ENCODE results near the gene SVIL.
"Not testable (repeated sequence)": the region's sequence is repeated elsewhere in the genome, so short reads cannot be mapped to it uniquely, and the experiment has no call there.

SVIL gene

DNA sequence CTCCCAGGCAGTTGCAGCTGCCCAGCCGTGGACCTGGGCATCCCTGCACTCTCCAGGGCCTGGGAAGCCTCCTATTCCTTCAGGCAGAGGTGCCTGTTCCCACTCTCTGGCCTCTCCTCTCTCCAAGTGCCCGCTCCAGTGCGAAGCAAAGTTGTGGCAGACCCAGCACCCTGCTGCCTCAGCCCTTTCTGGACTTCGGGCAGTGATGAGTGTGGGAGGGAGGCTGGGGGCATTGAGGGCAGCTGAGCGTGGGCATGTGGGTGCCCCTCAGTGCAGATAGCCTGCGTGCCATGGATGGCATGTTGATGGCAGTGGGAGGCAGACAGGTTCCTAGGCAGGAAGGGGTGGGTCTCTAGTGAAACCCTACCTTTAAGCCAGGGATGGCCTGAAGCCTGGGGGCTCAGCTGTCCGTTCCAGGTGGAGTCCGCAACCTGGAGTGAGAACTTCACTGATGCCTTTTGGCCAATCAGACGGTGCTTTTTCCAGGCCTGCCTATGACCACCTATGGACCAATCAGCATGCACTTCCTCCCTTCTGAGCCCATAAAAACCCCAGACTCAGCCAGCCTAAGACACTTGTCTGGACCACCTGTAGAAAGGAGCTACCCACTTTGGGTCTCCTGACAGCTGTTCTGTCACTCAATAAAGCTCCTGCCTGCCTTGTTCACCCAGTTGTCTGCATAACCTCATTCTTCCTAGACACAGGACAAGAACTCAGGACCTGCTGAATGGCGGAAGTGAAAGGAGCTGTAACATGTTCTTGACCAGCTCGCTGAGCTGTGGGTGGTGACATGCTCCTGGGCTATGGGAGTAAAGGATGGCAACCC lies 26.1 kb downstream of the SVIL start:
- FAIRE-seq (no peak), DNase-seq (ENCODE audit: extremely low spot score, insufficient read length, low read depth) (no peak)

DNA sequence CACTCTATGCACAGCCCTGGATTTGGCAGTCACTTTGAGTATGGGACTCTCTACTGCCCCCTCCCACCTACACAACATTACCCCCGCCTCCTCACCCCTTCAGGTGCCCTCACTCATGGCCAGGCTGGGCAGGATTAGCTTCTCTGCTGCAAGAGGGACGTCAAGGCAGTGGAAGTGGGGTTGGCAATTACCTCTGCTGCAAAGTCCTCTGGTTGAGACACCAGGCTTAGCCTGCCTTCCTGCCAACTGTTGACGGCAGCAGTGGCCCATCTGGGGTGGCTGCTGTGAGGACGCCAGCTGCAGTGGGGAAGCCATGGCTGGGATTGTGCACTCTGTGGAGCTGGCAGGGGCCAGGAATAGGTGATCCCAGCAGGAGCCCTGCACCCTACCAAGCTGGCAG lies 26.7 kb downstream of the SVIL start:
- DNase-seq (ENCODE audit: extremely low spot score, insufficient read length, low read depth) (no peak), FAIRE-seq (no peak)

DNA sequence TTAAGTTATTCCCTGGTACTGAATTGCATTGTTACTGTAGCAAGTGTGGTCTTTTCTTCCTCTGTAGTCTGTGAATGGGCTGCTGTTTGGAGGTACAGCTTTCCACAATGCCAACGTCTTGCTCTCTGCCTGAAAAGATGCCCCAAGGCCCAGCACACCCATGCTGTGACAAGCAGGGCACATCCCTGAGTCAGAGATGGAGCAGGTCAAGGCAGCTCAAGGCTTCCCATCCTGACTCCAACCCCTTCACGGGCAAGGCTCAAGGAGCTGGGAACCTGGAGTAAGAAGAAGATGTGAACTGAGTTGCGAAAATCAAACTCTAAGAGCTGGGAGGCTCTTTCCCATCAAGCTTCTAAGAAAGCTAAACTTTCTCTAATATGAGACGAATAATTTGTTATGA lies 27.2 kb downstream of the SVIL start:
- DNase-seq (ENCODE audit: extremely low spot score, insufficient read length, low read depth): no peak

DNA sequence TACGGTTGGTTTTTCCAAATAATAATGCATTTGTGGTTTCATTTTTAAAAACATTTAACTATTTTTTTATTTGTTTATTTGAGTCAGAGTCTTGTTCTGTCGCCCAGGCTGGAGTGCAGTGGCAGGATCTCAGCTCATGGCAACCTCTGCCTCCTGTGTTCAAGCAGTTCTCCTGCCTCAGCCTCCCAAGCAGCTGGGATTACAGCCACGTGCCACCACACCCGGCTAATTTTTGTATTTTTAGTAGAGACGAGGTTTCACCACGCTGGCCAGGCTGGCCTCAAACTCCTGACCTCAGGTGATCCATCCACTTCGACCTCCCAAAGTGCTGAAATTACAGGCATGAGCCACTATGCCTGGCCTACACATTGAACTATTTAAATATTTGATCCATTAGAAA lies 28.1 kb downstream of the SVIL start:
- not testable (repeated sequence) for FAIRE-seq; DNase-seq (ENCODE audit: extremely low spot score, insufficient read length, low read depth)

More for the DNA sequence above, 27.2 kb downstream of the SVIL start:
- no peak for FAIRE-seq

DNA sequence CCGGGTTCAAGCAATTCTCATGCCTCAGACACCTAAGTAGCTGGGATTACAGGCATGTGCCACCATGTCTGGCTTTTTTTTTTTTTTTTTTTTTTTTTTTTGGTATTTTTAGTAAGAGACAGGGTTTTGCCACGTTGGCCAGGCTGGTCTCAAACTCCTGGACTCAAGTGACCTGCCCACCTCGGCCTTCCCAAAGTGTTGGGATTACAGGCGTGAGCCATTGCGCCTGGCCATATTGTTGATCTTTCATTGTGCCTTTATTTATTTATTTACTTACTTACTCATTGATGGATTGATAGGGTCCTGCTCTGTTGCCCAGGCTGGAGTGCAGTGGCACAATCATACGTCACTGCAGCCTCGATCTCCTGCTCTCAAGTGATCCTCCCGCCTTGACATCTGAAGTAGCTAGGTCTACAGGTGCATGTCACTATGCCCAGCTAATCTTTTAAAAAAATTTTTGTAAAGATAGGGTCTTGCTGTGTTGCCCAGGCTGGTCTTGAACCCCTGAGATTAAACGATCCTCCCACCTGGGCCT lies 30.4 kb downstream of the SVIL start:
- DNase-seq (ENCODE audit: extremely low spot score, insufficient read length, low read depth): no peak
- no peak for FAIRE-seq

DNA sequence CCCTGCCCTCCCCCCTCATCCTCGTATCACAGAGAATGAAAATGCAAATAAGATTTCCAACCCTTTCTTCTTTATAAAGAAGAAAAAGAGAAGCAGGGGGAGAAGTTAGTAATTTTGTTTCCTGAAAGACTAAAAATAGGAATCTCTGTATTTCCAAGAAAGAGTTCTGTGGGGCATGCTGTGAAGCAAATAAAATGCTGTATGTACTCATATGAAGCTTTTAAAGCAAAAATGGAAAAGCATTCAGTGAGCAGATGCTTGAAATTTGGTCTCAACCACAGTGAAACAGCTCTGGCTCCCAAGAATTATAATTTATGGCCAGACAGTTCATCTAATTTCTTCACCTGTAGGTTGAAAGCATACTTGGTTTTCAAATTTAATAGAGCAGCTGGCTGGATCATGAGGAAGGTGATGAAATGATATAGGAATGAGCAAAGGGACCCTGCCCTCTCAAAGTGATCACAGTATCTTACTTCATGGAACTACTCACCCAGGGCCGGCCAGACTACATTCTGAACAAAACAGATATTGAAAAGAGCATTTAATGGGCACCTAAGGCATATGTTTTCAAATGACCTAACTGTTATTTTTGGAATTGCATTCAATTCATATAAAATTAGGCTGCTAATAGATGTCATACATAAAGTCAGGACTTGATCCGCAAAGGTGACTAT lies 31.4 kb downstream of the SVIL start:
- DNase-seq (ENCODE audit: extremely low spot score, insufficient read length, low read depth): no peak
- no peak for FAIRE-seq

DNA sequence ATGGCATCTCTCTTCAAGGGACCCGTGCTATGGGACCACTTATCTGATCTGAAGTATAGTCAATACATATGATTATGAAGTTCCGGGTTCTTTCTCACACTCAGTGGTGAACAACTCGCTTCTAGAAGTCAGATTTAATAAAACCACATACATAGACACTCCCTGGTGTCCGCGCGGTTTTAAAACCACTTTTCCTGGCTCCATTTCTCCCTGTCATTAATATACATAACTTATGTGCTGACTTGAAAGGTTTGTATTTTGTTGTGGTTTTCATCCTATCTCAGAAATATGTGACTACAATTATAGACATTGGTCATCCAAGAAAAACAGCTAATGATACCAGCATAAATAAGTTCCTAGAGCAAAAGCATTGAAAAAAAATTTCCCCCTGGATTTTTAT lies 34.0 kb downstream of the SVIL start:
- DNase-seq (ENCODE audit: extremely low spot score, insufficient read length, low read depth) (no peak), FAIRE-seq (no peak)

DNA sequence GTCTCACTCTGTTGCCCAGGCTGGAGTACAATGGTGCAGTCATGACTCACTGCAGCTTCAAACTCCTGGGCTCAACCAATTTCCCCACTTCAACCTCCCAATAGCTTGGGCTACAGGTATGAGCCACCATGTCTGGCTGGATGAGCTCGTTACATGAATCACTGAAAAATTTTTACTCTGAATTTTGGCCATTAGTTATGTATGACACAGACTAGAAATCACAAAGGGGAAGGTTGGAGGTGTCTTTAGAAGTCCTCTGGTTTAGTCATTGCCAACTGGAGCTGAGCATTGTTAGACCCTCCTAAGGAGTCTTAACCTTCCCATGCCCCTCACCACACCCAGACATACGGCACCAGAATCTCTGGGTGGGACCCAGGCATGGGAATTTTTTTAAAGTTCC lies 34.7 kb downstream of the SVIL start:
- no peak for DNase-seq (ENCODE audit: extremely low spot score, insufficient read length, low read depth)
- no peak for FAIRE-seq

DNA sequence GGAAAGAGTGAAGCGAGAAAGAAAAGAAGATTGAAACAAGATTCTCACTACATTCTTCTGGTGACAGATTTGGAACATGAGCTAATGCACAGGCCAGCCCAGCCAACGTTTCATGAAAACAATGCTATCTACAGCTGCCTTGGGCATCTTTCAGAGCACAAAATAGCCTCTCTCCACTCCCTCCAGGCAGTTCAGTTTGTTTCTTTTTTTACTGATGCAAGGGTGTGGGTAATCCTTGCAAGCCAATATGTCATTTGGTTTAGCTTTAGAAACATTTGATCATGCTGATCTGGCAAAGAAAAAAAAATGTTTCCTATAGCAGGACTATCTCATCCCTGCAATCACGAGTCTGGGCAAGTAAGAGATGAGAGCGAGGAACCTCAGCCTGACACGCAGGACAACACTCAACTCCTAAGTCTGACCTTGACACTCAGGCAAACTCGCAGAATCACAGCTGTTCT lies 35.9 kb downstream of the SVIL start:
- FAIRE-seq: no peak
- no peak for DNase-seq (ENCODE audit: extremely low spot score, insufficient read length, low read depth)

DNA sequence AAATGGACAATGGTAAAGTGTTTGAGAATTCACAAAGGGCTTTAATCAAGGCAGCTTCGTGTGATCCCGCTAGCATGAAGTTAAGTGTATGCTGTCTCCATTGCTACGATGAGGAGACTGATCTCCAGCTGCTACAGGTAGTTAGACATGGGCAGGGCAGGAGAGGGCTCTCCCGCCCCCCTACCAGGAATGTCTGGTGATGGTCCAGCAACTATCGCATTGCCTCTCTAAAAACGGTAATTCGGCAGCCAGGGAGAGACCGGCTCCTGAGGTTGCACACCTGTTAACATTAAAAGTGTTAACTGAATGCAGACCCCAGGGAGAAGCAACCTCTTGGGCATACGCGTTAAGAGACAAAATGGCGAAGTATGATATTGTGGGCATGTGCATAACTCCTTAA lies 37.9 kb downstream of the SVIL start:
- FAIRE-seq: no peak
- DNase-seq (ENCODE audit: extremely low spot score, insufficient read length, low read depth): no peak

DNA sequence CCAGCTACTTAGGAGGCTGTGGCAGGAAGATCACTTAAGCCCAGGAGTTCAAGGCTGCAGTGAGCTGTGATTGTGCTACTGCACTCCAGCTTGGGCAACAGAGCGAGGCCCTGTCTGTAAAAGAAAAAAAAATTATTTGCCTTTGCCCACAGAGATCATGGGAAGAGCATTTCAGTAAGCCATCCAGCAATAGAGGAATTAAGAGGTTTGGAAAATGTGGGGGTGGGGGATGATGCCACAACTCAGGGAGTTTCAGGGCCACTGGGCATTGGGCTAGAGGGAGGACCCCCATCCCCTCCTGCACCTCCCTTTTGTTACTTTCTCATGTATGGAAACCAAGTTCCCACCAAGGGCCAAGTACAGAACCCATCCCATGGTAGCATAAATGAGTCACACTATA lies 38.4 kb downstream of the SVIL start:
- FAIRE-seq: no peak

DNA sequence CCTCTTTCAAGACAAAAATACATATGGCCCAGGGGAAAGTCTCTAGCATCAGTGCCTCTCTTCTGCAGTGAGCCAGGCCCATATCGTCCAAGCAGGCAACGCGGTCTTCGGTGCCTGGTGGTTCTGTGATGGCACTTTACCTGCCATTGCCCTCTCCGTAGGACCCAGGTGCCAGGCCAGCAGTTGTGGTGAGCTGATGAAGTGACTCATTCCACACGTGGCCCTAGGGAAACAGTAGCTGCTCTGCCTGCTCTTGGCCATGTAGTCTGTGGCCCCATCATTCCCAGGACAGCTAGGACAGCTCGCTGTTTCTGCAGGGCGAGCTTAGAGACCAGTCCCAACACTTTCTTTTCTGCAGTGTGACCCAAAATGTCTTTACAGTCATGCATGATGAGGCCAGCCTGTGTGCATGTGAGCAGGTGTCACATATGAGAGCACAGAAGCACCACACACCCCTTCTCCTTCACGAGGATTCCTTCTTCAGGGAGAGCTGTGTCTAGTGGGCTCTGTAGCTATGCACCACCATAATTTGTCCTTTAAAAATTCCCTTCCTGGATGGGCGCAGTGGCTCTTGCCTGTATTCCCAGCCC lies 39.0 kb downstream of the SVIL start:
- FAIRE-seq (no peak), DNase-seq (ENCODE audit: extremely low spot score, insufficient read length, low read depth) (no peak)

More for the DNA sequence above, 38.4 kb downstream of the SVIL start:
- no peak for DNase-seq (ENCODE audit: extremely low spot score, insufficient read length, low read depth)

DNA sequence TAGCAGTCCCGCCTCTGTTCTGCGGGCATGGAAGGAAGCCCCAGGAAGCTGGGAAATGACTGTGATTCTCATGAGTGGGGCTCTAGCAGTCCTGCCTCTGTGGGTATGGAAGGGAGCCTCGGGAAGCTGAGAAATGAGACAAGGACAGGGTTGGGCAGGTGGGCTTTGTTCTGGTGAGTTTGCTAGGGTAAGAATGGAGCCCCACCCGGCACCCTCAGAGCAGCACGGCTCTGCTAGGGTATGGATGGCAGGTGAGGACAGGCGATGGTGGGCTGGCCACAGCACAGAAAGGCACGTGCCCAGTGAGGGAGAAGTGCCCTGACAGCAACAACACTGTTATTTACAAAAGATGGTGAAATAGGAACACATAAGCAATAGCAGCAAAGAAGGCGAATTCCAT lies 39.6 kb downstream of the SVIL start:
- FAIRE-seq (no peak), DNase-seq (ENCODE audit: extremely low spot score, insufficient read length, low read depth) (no peak)

DNA sequence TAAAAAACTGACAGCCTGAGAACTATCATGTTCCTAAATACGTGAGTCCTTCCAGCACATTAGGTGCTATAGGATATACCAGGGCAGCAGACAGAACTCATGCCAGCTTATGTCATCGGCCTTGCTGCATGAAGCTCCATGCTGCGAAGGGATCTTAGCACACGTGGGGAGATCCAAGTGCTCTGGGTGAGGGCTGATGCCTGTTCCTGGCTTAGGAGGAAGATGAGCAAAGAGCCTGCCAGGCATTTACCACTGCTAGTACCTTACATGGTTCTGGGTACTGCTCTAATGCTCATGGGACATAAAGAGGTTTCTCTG lies 43.2 kb downstream of the SVIL start:
- DNase-seq (ENCODE audit: extremely low spot score, insufficient read length, low read depth) (no peak), FAIRE-seq (no peak)

DNA sequence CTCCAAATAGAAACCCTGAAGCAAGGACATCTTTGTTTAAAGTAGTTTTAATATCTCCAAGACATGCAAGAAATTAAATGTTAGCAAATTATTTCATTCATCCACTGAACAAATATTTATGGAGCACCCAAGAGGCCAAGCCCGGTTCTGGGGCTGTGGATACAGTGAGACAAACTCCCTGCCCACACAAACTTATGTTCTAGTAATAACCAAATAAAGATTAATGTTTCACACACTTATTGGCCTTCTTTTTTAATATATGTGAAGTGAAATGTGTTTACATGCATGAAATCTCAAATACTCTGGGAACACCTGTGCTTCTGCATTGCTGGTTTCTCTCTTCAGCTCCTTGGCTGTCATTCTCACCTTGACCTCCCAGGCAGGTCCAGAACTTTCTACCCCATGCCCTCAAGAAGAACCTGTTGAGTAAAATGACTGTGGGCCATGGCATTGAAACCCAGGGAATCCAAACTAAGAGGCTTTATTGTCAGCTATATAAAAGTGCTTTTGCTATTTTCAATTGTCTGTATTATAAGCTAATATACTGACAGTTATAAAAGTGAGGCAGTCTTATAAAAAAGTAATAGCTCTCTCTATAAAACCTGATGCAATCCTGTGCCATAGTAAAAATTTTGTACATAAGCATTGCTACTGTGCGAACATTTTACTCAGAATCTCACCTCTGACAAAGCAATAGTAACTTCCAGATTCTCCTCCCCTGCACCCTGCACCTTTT lies 43.7 kb downstream of the SVIL start:
- no peak for FAIRE-seq
- no peak for DNase-seq (ENCODE audit: extremely low spot score, insufficient read length, low read depth)

DNA sequence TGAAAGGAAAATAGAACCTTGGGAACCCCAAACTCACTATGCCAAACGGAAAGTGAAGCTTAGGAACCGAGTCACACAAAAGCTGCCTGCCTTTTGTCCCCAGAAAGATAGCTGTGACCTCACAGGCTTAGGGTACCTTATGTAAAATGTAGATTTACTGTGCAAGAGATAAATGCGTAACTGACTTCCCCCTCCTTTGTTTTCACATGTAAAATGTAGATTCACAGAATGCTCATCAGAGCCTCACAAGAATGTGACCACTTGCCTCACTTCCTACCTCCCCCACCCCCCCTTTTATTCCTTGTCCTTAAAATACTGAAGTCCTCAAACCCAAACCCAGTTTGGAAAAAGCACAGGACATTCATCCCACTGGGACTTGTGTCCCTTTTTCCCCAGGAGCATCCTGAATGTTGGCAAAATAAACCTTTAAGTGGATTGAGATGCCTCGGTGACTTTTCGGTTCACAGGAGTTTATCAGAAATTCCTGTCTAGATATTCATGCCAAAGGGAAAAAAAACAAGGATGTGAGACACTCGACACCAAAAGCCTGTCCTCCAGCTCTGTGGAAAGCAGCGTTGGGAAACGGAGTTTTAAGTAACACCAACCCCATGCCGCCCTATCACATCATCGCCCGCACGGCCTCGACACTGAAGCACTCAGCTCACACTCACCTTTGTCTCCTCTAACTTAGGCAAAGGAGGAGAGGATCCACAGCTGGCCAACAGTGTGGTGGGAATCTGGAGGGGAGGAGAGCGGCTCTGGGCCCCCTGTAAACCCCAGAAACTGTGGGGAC lies 45.9 kb downstream of the SVIL start:
- no peak for DNase-seq (ENCODE audit: extremely low spot score, insufficient read length, low read depth)
- FAIRE-seq: no peak

DNA sequence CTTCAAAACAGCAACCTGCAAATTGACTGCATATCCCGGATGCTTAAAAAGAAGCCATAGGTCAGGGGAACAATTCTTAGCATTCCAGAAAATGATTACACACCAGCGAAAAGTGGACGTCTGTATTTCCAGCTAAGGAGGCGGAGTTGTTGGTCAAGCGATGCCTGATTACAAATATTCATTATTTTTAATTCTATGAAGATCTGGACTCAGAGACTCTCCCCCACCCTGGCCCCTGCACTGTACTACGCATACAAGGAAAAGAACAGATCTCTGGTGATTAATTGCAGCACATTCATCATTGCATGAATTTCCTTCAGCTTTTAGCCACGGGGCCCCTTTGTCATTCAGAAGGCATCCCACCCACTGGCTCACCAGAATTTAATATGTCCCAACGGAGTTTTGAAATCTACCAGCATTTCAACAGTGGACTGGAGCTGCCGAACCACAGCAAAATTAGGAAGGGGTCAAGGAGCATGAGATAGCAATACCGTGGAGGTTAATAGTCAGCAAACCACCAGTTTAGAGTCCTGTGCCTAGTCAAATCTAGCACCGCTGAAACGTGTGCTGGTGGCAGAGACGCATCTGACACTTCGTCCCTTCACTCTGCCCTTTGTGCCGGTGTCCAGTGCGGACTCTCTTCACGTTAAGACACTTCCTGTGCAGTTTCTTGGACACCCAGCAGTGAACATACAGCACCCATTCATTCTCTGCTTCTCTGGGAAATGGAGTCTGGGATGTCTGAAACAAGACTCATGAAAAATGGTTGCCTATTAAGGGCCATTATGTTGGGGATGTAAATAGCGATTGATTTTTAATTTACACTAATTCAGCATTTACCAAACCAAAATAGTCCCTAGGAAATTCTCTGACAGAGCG lies 46.8 kb downstream of the SVIL start:
- FAIRE-seq; DNase-seq (ENCODE audit: extremely low spot score, insufficient read length, low read depth): not testable (repeated sequence)

DNA sequence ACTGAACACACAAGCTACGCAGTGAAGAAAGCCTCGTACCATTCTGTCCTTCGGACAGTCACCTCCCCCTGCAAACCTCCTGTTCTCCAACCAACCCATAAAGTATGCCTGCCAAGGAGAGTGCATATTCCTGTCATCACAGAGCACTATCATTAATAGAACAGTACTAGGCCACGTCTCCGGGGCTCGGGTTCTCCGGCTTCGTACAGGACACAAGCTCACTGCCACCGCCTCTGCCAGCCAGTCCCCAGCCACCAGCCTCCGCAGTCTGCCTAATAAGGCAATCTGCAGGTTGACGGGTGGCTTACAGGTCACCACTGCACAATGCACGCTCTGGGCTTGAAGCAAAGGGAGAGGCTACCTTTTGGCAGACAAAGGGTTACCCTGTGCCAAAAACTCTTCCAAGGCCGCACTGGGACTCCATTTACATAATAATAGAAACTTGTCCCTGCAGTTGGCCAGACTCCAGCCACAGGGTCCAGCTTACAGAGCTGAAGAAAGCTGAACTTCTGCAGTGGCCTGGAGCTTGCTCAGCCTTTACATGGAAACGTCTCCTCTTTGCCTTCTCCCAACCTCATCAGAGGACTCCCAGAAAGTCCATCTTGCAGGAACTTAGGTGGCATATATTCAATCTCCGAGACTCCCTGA lies 47.5 kb downstream of the SVIL start:
- not testable (repeated sequence) for FAIRE-seq; DNase-seq (ENCODE audit: extremely low spot score, insufficient read length, low read depth)
